Umbilical cord (tissue), 2 donors: ENCODE measurements around the gene SPATC1L. TPM values are rescaled to one million over a fixed set of nuclear protein-coding genes. Genes with fewer than 3 reads are reported as not detected.
"Not testable (repeated sequence)": the region's sequence is repeated elsewhere in the genome, so short reads cannot be mapped to it uniquely, and the experiment has no call there.

Experiments
- DNase-seq: peaks from one replicate; pipeline ENCODE4 v3.0.0-alpha.2; 2015; ENCODE audit warnings: low spot score
- total RNA-seq: library from RNA; depleted of rRNA; stranded (reverse); fragments of >200 nt; gene quantifications from one replicate; pipeline ENCODE4 v1.2.3, GENCODE V29; 2014; ENCODE audit warnings: low replicate concordance; ENCODE audit not compliant: insufficient read depth

Gene SPATC1L
- total RNA-seq, 1 donor from 2014 or later, result 3.4 TPM

DNA sequence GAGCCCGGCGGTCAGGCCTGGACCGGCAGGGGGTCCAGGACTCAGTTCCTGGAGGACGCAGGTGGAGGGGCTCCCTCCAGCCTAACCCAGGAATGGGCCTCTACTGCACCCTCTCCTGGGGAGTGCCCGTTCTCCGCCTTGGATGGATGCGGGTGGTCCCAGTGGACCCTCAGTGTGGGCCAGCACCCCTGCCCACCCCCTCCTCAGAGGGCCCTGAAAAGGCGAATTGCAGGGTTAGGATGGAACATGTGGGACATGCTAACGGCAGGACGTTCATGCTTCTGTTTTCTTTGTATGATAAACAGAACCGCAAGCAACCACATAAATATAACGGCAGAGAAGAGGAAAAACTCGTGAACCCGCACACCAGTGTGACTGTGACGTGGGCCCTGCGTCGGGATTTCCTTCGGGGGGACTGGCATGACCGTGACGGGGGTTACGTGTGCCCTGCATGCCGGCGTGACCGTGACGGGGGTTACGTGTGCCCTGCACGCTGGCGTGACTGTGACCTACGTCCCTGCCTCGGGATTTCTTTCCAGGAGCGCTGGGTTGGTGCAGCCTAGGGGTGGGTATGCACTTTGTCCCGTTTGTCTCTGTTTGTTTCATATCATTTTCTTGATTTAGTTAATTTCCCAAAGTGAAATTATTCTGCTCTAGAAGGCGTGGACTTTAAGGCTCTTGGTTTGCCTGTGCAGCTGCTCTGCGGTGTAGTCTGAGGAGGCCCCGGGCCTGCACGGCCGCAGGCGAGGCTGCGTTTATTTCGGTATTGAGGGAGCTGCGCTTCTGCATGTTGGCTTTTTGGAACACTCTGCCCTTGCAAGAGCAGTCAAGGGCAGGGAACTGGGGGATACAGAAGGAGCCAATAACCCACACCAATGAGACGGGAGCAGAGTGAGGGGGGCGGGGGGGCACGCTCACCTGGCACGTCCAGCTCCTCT, 32.0 kb downstream of the SPATC1L start:
- no peak for DNase-seq

DNA sequence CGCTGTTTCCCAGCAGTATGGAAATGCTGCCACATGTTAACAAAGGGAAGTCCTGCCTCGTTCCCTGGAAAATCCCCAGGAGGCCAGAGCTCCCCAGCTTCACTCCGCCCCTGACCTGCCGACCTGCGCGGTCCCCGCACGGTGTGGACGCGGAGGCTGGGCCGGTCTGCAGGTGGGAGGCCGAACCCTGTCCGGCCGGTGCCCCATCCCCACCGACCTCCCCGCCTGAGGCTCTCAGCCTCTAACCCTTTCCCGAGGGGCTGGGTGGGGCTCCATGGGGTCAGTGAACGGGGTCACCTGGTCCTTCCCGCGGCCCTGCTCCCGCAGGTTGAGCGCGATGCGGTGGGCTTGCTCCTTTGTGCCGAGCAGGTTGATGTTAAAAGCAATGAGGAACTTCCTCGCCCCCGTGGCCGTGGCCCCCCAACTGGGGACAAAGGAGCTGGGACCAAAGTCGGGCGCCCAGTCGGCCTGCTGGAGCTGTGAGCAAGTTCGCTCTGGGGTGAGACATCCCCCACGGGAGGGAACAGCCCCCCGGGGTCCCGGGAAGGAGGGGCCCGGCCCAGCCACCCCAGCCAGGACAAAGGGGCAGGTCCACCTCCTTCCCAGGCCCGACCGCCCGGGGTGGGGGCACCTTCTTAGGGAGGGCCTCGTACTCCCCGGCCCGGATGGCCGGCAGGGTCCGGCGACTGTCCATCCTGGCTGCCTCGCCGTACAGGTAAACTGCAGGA, 32.8 kb downstream of the SPATC1L start:
- no peak for DNase-seq

DNA sequence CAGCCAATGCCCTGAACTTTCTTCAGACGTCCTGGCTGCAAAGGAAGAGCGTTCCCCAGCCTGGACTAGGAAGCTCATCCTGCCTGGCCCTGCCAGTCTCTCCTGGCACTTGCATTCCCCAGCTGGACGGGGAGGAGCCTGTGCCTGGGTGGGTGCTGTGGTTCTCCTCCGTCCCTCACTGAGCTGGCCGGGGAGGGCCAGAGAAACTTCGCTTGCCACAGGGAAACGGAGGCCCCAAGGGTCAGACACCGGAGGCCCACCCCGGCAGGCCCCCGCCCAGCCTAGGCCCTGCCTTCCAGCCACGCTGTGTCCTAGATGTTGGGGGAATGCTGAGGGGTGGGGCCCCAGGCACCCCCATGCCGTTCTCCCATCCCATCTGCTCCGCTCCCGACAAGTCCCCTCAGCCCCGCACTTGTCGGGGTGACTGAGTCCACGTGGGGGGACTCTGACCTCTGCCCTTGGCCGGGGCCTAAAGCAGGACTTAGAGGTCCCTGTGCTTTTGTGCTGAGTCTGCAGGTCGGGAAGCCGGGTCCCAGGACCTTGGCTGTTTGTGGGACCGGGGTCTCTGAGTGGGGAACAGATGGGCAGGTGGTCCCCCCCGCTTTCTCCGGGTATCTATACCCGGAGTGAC, 33.7 kb downstream of the SPATC1L start:
- DNase-seq, result no peak

GRCh38 chr21:46150073-46150472, 34.2 kb downstream of the SPATC1L start:
- DNase-seq, result no peak

DNA sequence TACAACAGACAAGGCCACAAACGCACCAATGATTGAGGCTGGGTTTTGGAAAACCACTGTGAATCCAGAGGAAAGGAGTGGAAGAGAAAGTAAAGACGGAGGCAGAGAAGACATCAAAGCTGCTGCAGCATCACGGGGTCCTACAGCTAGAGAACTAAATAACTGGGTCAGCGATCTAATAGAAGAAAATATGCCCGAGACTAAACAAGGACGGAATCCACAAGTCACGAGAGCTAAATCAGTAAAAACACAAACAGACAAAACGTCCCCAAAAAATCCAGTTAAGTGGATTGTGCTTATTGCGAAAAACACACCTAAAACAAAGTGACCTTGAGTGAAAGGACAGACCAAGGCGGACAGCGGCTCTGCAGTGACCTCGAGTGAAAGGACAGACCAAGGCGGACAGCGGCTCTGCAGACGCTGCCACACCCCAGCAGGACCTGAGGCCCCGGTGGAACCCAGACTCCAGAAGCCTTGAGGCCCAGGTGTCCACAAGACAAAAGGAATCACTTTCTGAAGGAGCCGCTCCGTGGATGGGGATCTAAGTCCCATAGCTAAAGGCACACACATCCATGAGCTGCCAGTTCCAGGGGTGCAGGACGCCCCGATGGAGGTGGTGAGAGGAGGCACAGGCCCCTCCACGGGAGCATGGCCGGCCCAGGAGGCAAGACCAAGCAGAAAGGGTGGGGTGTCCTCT, 34.9 kb downstream of the SPATC1L start:
- no peak for DNase-seq

GRCh38 chr21:46148106-46148505, 36.2 kb downstream of the SPATC1L start:
- no peak for DNase-seq

GRCh38 chr21:46147429-46147828, 36.8 kb downstream of the SPATC1L start:
- DNase-seq, result not testable (repeated sequence)

- no peak for DNase-seq
Measured at GRCh38 chr21:46146856-46147255, 37.4 kb downstream of the SPATC1L start.

- no peak for DNase-seq
Measured at GRCh38 chr21:46145840-46146691, 38.2 kb downstream of the SPATC1L start.

GRCh38 chr21:46145159-46145839, 39.0 kb downstream of the SPATC1L start:
- DNase-seq, result no peak

DNA sequence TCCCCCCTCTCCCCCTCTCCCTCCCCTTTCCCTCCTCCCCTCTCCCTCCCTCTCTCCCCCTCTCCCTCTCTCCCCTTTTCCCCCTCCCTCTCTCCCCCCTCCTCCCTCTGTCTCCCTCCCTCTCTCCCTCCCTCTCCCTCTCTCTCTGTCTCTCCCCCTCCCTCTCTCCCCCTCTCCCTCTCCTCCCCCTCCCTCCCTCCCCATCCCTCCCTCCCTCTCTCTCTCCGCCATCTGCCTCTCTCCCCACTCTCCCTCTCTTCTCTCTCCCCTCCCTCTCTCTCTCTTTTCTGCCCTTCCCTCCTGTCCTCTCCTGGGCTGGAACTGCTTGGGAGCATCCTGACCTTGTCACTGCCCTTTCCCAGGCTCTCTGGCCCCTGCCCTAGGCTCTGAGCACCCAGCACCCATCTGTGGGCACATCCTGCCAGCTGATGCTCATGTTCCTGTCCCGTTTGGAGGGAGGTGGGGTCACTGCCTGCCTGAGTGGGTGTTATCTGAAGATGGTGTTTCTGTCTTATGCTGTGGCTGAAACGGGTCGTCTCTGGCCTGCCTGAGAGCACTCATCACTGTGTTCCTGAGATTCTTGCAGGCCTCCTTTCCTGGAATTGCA, 39.7 kb downstream of the SPATC1L start:
- no peak for DNase-seq

DNA sequence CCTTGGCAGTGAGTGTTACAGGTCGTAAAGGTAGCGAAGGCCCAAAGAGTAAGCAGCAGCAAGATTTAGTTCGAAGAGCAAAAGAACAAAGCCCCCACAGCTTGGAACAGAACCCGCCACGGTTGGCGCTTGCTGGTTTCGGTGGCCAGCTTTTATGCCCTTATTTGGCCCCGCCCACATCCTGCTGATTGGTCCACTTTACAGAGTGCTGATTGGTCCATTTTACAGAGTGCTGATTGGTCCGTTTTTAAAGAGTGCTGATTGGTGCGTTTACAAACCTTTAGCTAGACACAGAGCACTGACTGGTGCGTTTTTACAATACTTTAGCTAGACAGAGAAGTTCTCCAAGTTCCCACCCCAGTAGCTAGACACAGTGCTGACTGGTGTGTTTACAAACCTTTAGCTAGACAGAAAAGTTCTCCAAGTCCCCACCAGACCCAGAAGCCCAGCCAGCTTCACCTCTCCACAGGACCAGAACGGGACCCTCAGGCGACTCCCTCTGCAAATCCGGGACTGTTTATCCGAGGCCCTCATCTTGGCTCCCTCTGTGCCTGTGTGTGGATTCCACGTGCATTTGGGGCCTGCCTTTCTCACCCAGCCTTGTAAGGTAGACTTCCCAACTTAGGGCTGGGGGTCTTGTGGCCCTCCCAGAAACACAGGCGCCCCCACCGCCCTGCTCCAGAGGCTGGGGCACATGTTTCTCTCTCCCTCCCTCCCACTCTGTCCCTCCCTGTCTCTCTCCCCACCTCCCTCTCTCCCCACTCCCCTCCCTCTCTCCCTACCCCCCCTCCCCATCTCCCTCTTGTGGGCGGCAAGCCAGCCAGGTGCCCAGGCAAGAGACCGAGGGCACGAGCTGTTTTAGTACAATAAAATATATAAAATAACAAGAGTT, 41.4 kb downstream of the SPATC1L start:
- no peak for DNase-seq

DNA sequence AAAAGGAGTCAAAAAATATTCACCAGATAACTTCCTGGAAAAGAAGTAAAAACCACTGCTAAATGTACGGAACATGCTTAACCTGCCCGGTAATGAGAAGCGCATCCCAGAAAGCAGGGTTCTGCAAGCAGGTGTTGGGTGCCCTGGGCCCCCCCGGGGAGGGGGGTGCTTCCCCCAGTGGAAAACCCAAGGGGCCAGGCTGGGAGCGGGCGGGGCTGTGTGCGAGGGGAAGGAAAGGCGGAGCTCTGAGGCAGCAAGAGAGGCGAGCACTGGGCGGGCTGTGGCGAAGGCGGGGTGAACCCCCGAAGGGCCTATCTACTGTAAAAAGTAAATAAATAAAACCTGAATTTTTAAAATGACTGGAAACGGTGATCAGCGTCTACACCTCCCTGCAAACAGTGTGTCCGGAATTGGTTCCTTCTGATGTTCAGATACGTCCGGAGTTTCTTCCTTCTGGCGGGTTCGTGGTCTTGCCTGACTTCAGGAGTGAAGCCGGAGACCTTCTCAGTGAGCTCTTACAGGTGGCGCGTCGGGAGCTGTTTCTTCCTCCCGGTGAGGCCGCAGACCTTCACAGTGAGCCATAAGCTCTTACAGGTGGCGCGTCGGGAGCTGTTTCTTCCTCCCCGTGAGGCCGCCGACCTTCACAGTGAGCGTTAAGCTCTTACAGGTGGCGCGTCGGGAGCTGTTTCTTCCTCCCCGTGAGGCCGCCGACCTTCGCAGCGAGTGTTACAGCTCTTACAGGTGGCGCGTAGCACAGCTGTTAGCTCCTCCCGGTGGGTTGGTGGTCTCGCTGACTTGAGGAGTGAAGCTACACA, 42.3 kb downstream of the SPATC1L start:
- no peak for DNase-seq

DNA sequence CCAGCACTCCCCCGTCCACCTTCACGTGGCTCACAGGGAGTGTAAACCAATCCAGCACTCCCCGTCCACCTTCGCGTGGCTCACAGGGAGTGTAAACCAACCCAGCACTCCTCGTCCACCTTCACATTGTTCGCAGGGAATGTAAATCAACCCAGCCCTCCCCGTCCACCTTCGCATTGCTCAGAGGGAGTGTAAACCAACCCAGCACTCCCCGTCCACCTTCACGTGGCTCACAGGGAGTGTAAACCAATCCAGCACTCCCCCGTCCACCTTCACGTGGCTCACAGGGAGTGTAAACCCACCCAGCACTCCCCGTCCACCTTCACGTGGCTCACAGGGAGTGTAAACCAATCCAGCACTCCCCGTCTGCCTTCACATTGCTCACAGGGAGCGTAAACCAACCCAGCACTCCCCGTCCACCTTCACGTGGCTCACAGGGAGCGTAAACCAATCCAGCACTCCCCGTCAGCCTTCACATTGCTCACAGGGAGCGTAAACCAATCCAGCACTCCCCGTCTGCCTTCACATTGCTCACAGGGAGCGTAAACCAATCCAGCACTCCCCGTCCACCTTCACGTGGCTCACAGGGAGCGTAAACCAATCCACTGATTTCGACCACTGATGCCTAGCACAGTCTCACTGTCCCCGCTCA, 43.8 kb downstream of the SPATC1L start:
- DNase-seq, result not testable (repeated sequence)

- no peak for DNase-seq
Measured at GRCh38 chr21:46139686-46140085, 44.6 kb downstream of the SPATC1L start.

- no peak for DNase-seq
Measured at GRCh38 chr21:46138383-46138970, 45.8 kb downstream of the SPATC1L start.

DNA sequence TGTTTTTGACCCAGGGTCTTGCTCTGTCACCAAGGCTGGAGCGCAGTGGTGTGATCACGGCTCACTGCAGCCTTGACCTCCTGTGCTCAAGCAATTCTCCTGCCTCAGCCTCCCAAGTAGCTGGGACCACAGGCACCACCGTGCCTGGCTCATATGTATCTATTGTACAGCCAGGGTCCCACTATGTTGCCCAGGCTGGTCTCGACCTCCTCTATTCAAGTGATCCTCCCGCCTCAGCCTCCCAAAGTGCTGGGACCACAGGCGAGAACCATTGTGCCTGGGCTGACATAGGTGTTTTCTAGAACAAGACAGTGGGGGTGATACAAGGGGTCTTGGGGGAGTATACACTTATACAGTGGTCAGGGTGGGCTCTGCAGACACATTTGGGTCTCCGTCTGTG, 46.4 kb downstream of the SPATC1L start:
- DNase-seq, result no peak
